HG03139 (cell line): ENCODE measurements around the gene APLF.
A peak's percentile ranks its signal among the peaks of the same experiment; 100 is the strongest.

Experiments used
- ATAC-seq: cut with Tn5 transposase; IDR thresholded peaks from one replicate; pipeline ENCODE4 v1.9.1; 2021; ENCODE audit not compliant: unreplicated experiment

Gene APLF, protein sequence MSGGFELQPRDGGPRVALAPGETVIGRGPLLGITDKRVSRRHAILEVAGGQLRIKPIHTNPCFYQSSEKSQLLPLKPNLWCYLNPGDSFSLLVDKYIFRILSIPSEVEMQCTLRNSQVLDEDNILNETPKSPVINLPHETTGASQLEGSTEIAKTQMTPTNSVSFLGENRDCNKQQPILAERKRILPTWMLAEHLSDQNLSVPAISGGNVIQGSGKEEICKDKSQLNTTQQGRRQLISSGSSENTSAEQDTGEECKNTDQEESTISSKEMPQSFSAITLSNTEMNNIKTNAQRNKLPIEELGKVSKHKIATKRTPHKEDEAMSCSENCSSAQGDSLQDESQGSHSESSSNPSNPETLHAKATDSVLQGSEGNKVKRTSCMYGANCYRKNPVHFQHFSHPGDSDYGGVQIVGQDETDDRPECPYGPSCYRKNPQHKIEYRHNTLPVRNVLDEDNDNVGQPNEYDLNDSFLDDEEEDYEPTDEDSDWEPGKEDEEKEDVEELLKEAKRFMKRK

DNA sequence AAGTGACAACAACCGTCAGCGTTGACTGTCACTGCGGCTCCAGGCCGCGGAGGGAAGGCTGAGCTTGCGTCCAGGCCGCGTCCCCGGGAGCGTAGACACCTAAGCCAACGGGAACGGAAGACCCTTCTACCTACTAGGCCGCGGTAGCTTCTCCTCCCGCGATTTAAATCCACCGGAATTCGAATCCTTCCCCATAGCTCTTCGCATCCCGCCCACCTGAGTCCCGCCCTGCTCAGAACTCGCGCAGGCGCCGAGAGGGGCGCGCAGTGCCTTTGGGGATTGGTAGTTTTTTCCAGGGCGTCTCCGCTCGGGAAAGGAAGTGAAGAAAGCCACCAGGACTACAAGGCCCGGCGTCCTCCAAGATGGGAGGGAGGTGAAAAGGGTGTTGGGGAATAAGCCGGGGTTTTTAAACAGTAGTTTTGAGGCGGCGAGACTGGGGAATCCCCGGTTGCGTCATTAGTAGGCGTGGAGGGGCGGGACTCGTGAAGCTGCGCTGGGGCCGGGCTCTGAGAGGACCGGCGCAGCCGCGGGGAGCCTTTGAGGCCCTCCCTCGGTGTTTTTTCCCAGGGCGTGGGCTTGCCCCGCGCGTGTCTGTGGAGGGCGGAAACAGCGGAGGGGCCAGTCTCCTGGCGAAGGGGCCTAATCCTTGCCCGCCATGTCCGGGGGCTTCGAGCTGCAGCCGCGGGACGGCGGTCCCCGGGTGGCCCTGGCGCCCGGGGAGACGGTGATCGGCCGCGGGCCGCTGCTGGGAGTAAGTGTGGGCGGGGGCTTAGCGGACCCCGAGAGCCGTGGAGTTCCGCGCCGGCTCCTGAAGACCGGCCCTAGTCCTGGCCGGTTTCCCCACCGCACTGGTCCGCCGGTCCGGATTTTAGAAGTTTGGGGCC is at the start of gene APLF, which contains the start of gene FBXO48:
TSS of gene APLF (plus strand) at position 509 of the 884 bp plus-strand sequence. CDS start at position 656, 147 bp downstream.
TSS of gene FBXO48 (minus strand) at position 218 of the 884 bp plus-strand sequence. CDS start 2,149 bp downstream, outside the sequence.
- peak; percentile 94 for ATAC-seq

- no peak for ATAC-seq
Measured at GRCh38 chr2:68417926-68418325, 49.5 kb upstream of the APLF start.

GRCh38 chr2:68418419-68418818 is 49.0 kb upstream of the APLF start:
- no peak for ATAC-seq

GRCh38 chr2:68418855-68419254 is 48.5 kb upstream of the APLF start:
- no peak for ATAC-seq

GRCh38 chr2:68420254-68420910 is 47.0 kb upstream of the APLF start:
- ATAC-seq = no peak

GRCh38 chr2:68423966-68424650 is 43.3 kb upstream of the APLF start:
- ATAC-seq = peak; percentile 70

DNA sequence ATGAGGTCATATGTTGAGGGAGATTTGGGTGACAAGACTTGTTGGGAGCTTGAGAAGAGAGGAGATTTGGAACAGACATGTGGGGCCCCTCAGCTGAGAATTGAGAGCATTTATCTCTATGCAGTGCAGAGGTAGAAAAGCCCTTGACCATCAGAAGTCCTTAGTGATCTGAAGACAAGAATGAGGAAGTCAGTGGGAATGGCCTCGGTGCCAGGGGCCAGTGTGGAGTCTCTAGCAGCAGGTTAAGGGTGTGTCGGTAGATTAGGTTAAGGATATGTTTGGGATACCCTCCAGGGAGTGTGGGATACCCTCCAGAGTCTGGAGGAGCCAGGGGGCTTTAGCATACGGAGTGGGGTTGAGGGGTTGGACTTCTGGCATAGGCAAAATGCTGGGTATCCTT is 41.9 kb upstream of the APLF start:
- no peak for ATAC-seq

DNA sequence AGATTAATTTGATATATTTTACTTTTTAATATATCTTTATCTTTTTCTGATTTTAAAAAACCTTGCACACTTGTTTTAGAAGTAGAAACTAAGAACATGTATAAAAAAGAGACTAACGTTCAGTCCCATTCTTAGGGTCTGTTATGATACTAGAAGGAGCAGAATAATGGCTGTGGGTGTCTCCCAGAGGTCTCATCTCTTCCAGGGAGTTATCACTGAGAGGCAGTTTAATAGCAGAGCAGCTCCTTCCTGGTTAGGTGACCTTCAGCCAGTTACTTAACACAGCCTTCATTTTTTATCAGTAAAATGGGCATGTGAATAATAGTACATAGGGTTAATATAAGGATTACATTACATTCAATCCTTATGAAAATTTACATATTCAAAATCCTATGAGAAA is 40.9 kb upstream of the APLF start:
- ATAC-seq = no peak

GRCh38 chr2:68426848-68427579 is 40.4 kb upstream of the APLF start:
- ATAC-seq = no peak

GRCh38 chr2:68428126-68428525 is 39.3 kb upstream of the APLF start:
- no peak for ATAC-seq

- no peak for ATAC-seq
Measured at GRCh38 chr2:68428746-68429145, 38.6 kb upstream of the APLF start.

GRCh38 chr2:68429311-68429826 is 38.0 kb upstream of the APLF start:
- ATAC-seq = no peak

GRCh38 chr2:68431316-68431972 is 35.9 kb upstream of the APLF start:
- ATAC-seq = no peak

- no peak for ATAC-seq
Measured at GRCh38 chr2:68432696-68433658, 34.4 kb upstream of the APLF start.

- no peak for ATAC-seq
Measured at GRCh38 chr2:68434981-68435380, 32.4 kb upstream of the APLF start.

DNA sequence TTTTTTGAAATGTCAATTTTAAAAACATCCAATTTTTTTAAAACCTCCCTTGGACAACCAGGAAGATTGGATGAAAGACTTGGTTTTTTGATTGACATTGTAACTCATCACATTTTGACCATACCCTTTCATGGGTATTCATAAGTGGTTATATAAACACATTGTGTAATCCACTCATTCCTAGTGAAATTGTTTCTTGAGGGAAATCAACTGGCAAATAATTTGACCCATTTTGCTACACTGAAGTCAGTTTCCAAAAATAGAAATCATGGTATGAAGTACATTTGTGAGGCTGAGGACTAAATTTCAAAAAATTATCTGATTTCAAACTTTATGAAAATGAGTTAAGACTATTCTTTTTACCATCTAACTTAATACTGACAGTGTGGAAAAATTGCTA is 31.8 kb upstream of the APLF start:
- ATAC-seq = no peak

- ATAC-seq = no peak
Measured at GRCh38 chr2:68436270-68436669, 31.1 kb upstream of the APLF start.
